ENCODE measurements around the gene PROX1. TPM values are rescaled to one million over a fixed set of nuclear protein-coding genes. Genes with fewer than 3 reads are reported as not detected.

The PROX1 gene
- total RNA-seq, 2 experiments from 2014 or later, result 0.09 TPM; not detected in 1

- no peaks in the 10 kb centered on the region for H3K4me1 Mint-ChIP-seq (ENCODE audit: low read depth)
- DNase-seq, result no peak
- no peak overlapping the region for H3K4me3 Mint-ChIP-seq
- POLR2A ChIA-PET, result no interaction called here
- CTCF ChIA-PET, result no interaction called here
- no peak overlapping the region for H3K27ac Mint-ChIP-seq
- no peak for ATAC-seq
- H3K27me3 Mint-ChIP-seq, result peaks cover 6% of the 10 kb centered on the region
- no peaks in the 10 kb centered on the region for H3K36me3 Mint-ChIP-seq (ENCODE audit: low read depth)
- no peaks in the 10 kb centered on the region for H3K9me3 Mint-ChIP-seq
- TF ChIP-seq CTCF (IDR thresholded peaks at IDR 0.05), result no peak
- intact Hi-C loops (cut with micrococcal nuclease), result no loop called here
These were observed 40.5 kb upstream of the PROX1 start for GRCh38 chr1:213947200-213947801.

- Mint-ChIP-seq H3K27me3 (peaks cover 4% of the 10 kb centered on the region), H3K27ac (no peak overlapping the region), H3K36me3 (ENCODE audit: low read depth) (no peaks in the 10 kb centered on the region), H3K4me1 (ENCODE audit: low read depth) (no peaks in the 10 kb centered on the region), H3K4me3 (no peak overlapping the region), H3K9me3 (no peaks in the 10 kb centered on the region)
- intact Hi-C loops (cut with micrococcal nuclease), result no loop called here
- DNase-seq (no peak), ATAC-seq (no peak)
- TF ChIP-seq CTCF (IDR thresholded peaks at IDR 0.05), result no peak
- CTCF ChIA-PET, result no interaction called here
- POLR2A ChIA-PET, result no interaction called here
These were observed 35.9 kb upstream of the PROX1 start for GRCh38 chr1:213951876-213952275.

- no peak for ATAC-seq
- H3K36me3 Mint-ChIP-seq (ENCODE audit: low read depth), result no peaks in the 10 kb centered on the region
- H3K9me3 Mint-ChIP-seq, result no peaks in the 10 kb centered on the region
- ChIA-PET CTCF (interaction anchor here (1.0 kb wide), 1 partner anchor 9 kb away, joined by 4 read pairs; no protein-coding TSS in a partner anchor), POLR2A (interaction anchor here (0.6 kb wide), 1 partner anchor 108 kb away, joined by 3 read pairs; no protein-coding TSS in a partner anchor)
- TF ChIP-seq CTCF (IDR thresholded peaks at IDR 0.05), result no peak
- H3K27ac Mint-ChIP-seq, result no peak overlapping the region
- H3K4me3 Mint-ChIP-seq, result no peak overlapping the region
- peaks cover 2% of the 10 kb centered on the region for H3K27me3 Mint-ChIP-seq
- DNase-seq, result no peak
- intact Hi-C loops (cut with micrococcal nuclease), result no loop called here
- no peaks in the 10 kb centered on the region for H3K4me1 Mint-ChIP-seq (ENCODE audit: low read depth)
These were observed 34.0 kb upstream of the PROX1 start for GRCh38 chr1:213953806-213954205.

GRCh38 chr1:213956295-213956770, 31.4 kb upstream of the PROX1 start:
- Mint-ChIP-seq H3K9me3 (no peaks in the 10 kb centered on the region), H3K27me3 (peaks cover 2% of the 10 kb centered on the region), H3K4me3 (no peak overlapping the region), H3K4me1 (ENCODE audit: low read depth) (no peaks in the 10 kb centered on the region), H3K36me3 (ENCODE audit: low read depth) (no peaks in the 10 kb centered on the region), H3K27ac (no peak overlapping the region)
- no peak for TF ChIP-seq CTCF (IDR thresholded peaks at IDR 0.05)
- ATAC-seq (no peak), DNase-seq (no peak)
- intact Hi-C loops (cut with micrococcal nuclease), result no loop called here
- POLR2A ChIA-PET, result no interaction called here
- CTCF ChIA-PET, result interaction anchor here (0.9 kb wide), 1 partner anchor 205 kb away, joined by 4 read pairs; no protein-coding TSS in a partner anchor

GRCh38 chr1:213958346-213958745, 29.4 kb upstream of the PROX1 start:
- H3K27ac Mint-ChIP-seq, result no peak overlapping the region
- no peaks in the 10 kb centered on the region for H3K36me3 Mint-ChIP-seq (ENCODE audit: low read depth)
- POLR2A ChIA-PET, result no interaction called here
- H3K4me1 Mint-ChIP-seq (ENCODE audit: low read depth), result no peaks in the 10 kb centered on the region
- H3K27me3 Mint-ChIP-seq, result peaks cover 2% of the 10 kb centered on the region
- intact Hi-C loops (cut with micrococcal nuclease), result no loop called here
- no peak for ATAC-seq
- H3K4me3 Mint-ChIP-seq, result no peak overlapping the region
- no peaks in the 10 kb centered on the region for H3K9me3 Mint-ChIP-seq
- CTCF ChIA-PET, result no interaction called here
- TF ChIP-seq CTCF (IDR thresholded peaks at IDR 0.05), result no peak
- no peak for DNase-seq
